GM15510 (cell line): ENCODE data around the gene SIRT5.

Experiments
- POLR2A ChIP-seq: IDR thresholded peaks from 3 replicates; pipeline ENCODE4 v1.6.1; 2011; ENCODE audit warnings: borderline replicate concordance; ENCODE audit not compliant: insufficient read length; ENCODE audit errors: extremely low read depth

SIRT5 gene

GRCh38 chr6:13593720-13594119, 19.3 kb downstream of the SIRT5 start:
- TF ChIP-seq POLR2A = no peak

GRCh38 chr6:13597073-13597472, 22.7 kb downstream of the SIRT5 start:
- no peak for TF ChIP-seq POLR2A

GRCh38 chr6:13600036-13600435, 25.6 kb downstream of the SIRT5 start:
- no peak for TF ChIP-seq POLR2A

GRCh38 chr6:13604135-13604534, 29.7 kb downstream of the SIRT5 start:
- no peak for TF ChIP-seq POLR2A

GRCh38 chr6:13604546-13605416, 30.4 kb downstream of the SIRT5 start:
- TF ChIP-seq POLR2A = no peak

- no peak for TF ChIP-seq POLR2A
Observed at GRCh38 chr6:13605634-13606033, 31.2 kb downstream of the SIRT5 start.

- no peak for TF ChIP-seq POLR2A
Observed at GRCh38 chr6:13611715-13612114, 37.3 kb downstream of the SIRT5 start.

GRCh38 chr6:13613029-13613594, 38.7 kb downstream of the SIRT5 start:
- no peak for TF ChIP-seq POLR2A

GRCh38 chr6:13614126-13614925, 39.9 kb downstream of the SIRT5 start:
- no peak for TF ChIP-seq POLR2A

- TF ChIP-seq POLR2A = peak; percentile 89
Observed at GRCh38 chr6:13614926-13615791, 40.8 kb downstream of the SIRT5 start, which contains the start of gene NOL7. Gene NOL7, plus strand, starts transcription at chr6:13615335. Its CDS starts 24 bp downstream, at chr6:13615359.

GRCh38 chr6:13615792-13616120, 41.4 kb downstream of the SIRT5 start:
- no peak for TF ChIP-seq POLR2A

GRCh38 chr6:13617066-13617465, 42.7 kb downstream of the SIRT5 start:
- TF ChIP-seq POLR2A = no peak

- no peak for TF ChIP-seq POLR2A
Observed at GRCh38 chr6:13624871-13625288, 50.5 kb downstream of the SIRT5 start.

GRCh38 chr6:13629459-13630116, 55.2 kb downstream of the SIRT5 start:
- TF ChIP-seq POLR2A = no peak

GRCh38 chr6:13630499-13630898, 56.1 kb downstream of the SIRT5 start:
- no peak for TF ChIP-seq POLR2A

- no peak for TF ChIP-seq POLR2A
Observed at GRCh38 chr6:13633343-13633742, 58.9 kb downstream of the SIRT5 start.
